CD4-positive, alpha-beta T cell treated with Interleukin-10 for 1 hour (primary cell): Measurements from ENCODE around the gene DNAJA3.
A peak's percentile ranks its signal among the peaks of the same experiment; 100 is the strongest.
"Not testable (repeated sequence)": the region's sequence is repeated elsewhere in the genome, so short reads cannot be mapped to it uniquely, and the experiment has no call there.

Experiments
- DNase-seq: peaks from one replicate; pipeline ENCODE4 v3.0.0-alpha.2; 2020

DNAJA3 gene

GRCh38 chr16:4388271-4389021 is 37.2 kb upstream of the DNAJA3 start:
- DNase-seq, result no peak

GRCh38 chr16:4389051-4389955 is 36.4 kb upstream of the DNAJA3 start:
- DNase-seq, result no peak

- no peak for DNase-seq
Measured at GRCh38 chr16:4390266-4391260, 35.1 kb upstream of the DNAJA3 start.

GRCh38 chr16:4391631-4392381 is 33.9 kb upstream of the DNAJA3 start:
- DNase-seq, result no peak

- DNase-seq, result no peak
Measured at GRCh38 chr16:4392382-4393239, 33.1 kb upstream of the DNAJA3 start.

- no peak for DNase-seq
Measured at GRCh38 chr16:4393240-4393600, 32.4 kb upstream of the DNAJA3 start.

GRCh38 chr16:4393850-4394249 is 31.8 kb upstream of the DNAJA3 start:
- not testable (repeated sequence) for DNase-seq

GRCh38 chr16:4395055-4395726 is 30.5 kb upstream of the DNAJA3 start:
- no peak for DNase-seq

- DNase-seq, result no peak
Measured at GRCh38 chr16:4399001-4399730, 26.5 kb upstream of the DNAJA3 start.

- DNase-seq, result no peak
Measured at GRCh38 chr16:4401094-4401501, 24.6 kb upstream of the DNAJA3 start.

GRCh38 chr16:4401510-4401909 is 24.2 kb upstream of the DNAJA3 start:
- DNase-seq, result no peak

- peak; percentile 63 for DNase-seq
Measured at GRCh38 chr16:4402439-4403132, 23.1 kb upstream of the DNAJA3 start.

GRCh38 chr16:4403133-4403949 is 22.3 kb upstream of the DNAJA3 start:
- DNase-seq, result no peak

- DNase-seq, result peak; percentile 35
Measured at GRCh38 chr16:4404247-4404966, 21.3 kb upstream of the DNAJA3 start.

- DNase-seq, result no peak
Measured at GRCh38 chr16:4404967-4405696, 20.5 kb upstream of the DNAJA3 start.

- DNase-seq, result no peak
Measured at GRCh38 chr16:4407543-4408322, 17.9 kb upstream of the DNAJA3 start.
